Measurements from ENCODE around the gene ANGPTL1.

ANGPTL1 gene

DNA sequence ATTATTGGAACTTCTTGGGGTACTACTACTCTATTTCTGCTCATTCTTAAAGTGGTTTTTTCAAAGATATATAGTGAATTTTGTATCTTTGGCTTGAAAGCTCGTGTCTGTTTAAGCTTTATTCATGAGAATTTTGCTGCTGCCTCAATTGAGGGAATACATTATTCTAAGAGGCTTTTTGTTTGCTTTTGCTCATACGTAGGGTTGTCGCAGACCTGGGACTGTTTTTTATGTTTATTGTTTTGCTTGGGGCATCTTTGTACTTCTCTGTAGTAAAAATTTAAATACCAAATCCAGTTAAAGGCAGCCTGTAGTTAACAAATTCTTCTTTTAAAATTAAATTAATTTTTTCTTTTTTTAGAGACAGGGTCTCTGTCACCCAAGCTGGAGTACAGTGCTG lies 62.3 kb downstream of the ANGPTL1 start:
- no peak for FAIRE-seq
- TF ChIP-seq TAF1 (IDR thresholded peaks at IDR 0.05; ENCODE audit: borderline replicate concordance, low read depth, low read length) = no peak
- TF ChIP-seq POLR2A (IDR thresholded peaks at IDR 0.05; ENCODE audit: low read depth, low read length) = no peak
- no peak for TF ChIP-seq POLR2AphosphoS5 (IDR thresholded peaks at IDR 0.05; ENCODE audit: low read depth, low read length)
- DNase-seq (ENCODE audit: insufficient read length) = no peak

DNA sequence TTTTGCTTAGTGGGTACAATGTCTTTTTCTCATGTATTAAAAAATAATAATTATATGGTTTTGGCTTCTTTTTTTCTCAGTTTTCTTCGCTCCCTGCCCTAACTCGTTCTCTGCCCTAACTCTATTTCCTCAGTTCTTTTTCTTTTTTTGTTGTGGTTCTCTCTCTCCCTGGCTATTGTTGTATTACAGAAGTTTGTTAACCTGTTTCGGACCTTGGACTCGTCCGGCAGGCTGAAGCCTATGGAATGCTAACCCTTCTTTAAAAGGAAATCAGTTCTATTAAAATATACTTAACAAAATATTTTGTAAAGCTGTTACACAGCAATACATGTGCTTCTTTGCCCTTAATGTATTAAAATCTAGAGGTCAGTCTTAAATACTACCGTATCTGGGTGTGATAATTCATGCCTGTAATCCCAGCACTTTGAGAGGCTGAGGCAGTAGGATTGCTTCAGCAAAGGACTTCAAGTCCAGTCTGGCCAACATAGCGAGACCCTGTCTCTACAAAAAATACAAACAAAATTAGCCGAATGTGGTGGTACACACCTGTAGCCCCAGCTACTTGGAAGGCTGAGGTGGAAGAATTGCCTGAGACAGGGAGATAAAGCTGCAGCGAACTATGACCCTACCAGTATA lies 64.1 kb downstream of the ANGPTL1 start:
- TF ChIP-seq POLR2AphosphoS5 (IDR thresholded peaks at IDR 0.05; ENCODE audit: low read depth, low read length) (no peak), TAF1 (IDR thresholded peaks at IDR 0.05; ENCODE audit: borderline replicate concordance, low read depth, low read length) (no peak), POLR2A (IDR thresholded peaks at IDR 0.05; ENCODE audit: low read depth, low read length) (no peak)
- no peak for FAIRE-seq
- DNase-seq (ENCODE audit: insufficient read length) = no peak

DNA sequence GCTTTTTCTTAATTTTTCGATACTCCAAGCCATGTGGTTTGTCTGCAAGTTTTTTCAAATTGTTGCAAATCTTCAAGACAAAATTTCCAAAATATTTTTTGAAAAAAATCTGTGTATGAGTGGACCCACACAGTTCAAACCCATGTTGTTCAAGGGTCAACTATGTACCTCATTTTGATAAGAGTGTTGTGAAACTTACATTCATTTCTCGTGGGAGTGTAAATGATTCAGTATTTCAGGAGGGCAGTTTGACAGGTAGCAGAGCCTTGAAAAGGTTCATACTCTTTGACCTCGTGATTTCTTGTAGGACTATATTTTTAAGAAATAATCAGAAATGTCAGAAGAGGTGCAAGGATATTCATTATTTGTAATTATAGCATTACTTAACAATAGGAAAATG lies 68.0 kb downstream of the ANGPTL1 start:
- no peak for DNase-seq (ENCODE audit: insufficient read length)
- no peak for FAIRE-seq
- no peak for TF ChIP-seq POLR2A (IDR thresholded peaks at IDR 0.05; ENCODE audit: low read depth, low read length)
